GM20431 (cell line): ENCODE measurements around the gene VGF.

Experiments used
- in situ Hi-C: fragments of 300-500 bp; cut with MseI, MboI; formaldehyde crosslinking; loops from one replicate; pipeline ENCODE4 v1.15.0; 2020; ENCODE audit warnings: low sequenced_read_pairs; ENCODE audit not compliant: unreplicated experiment

VGF gene

DNA sequence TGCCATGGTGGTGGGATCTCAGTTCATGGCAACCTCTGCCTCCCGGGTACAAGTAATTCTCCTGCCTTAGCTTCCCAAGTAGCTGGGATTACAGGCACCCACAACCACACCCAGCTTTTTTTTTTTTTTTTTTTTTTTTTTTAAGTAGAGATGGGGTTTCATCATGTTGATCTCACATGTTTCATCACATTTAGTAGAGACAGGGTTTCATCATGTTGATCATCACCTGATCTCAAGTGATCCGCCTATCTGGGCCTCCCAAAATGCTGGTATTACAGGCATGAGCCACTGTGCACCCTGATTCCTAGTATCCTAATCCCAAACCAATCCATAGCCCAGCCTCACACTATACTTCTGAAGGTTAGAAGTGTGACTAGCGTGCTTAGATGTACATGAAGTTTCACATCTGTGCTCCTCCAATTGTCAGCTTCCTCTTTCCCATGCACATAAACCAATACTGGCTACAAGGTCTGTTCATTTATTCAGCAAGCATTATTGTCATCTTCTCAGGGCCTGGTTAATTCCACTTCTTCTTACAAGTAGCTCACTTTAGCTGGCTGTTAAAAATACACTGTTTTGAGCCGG is 21.6 kb upstream of the VGF start:
- in situ Hi-C loops, result no loop called here

GRCh38 chr7:101186194-101186593 is 20.8 kb upstream of the VGF start:
- in situ Hi-C loops, result no loop called here

DNA sequence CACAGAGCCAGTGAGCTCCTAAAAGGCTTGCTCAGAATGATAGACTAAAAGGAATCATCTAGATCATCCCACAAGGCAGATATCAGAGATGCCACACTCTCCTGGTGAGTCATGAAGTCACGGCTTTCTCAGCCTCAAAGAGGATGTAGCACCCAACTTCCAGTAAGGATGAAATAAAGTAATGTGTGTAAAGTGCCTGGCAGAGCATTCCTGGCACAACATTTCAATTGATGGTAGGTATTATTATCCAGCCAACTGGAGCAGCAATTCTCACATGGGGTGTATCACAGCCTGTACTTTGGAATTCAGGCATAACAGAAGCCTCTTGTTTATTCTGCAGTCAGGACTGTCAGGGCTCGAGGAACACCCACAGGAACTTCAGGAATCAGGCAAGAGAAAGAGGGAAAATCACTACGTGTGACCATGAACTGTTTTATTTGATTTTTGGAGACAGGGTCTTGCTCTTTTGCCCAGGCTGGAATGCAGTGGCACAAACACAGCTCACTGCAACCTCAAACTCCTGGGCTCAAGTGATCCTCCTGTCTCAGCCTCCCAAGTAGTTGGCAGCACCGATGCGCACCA is 20.0 kb upstream of the VGF start:
- in situ Hi-C loops, result no loop called here

- in situ Hi-C loops, result no loop called here
These were observed 14.9 kb upstream of the VGF start, which contains the start of gene NAT16 for GRCh38 chr7:101180130-101180755. NAT16 (minus strand) TSS chr7:101180293; CDS start chr7:101174807, 5,486 bp downstream.

- in situ Hi-C loops, result no loop called here
These were observed 14.3 kb upstream of the VGF start for GRCh38 chr7:101179713-101180112.

DNA sequence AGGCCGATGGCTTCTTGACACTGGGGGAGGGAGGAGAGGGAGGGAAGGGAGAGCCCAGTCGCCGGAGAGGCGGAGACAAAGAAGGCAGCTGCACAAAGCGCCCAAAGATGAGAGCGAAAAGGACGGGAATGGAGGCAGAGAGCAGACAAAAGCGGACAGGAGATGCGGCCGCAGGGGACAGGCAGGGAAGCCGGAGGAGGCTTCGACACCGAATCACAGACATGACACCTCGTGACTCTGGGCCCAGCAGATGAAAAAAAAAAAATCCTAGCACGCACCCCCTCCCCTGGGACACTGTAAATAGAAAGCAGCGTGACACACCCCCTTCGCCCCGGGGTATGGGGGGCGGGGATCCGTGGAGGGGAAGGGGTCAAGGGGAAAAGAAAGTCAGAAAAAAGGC is 13.7 kb upstream of the VGF start:
- in situ Hi-C loops, result no loop called here

DNA sequence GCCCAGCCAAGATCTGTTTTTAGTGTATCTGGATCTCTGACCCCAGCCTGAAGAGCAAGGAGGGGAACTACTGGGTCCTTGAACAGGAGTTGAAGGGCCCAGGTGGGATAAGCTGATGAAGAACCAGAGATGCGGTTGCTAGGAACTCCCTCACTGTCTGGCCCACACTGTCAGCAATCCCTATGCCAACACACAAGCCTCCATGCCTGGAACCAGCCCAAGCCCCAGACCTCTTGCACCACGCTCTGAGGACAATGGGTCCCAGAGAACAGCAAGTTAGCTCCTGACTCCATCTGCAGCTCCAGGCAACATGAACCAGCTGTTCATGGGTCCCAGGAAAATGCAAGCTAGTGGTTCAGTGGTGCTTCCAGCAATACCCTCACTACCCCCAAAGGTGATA is 12.3 kb upstream of the VGF start:
- in situ Hi-C loops, result no loop called here

- in situ Hi-C loops, result no loop called here
These were observed 10.3 kb upstream of the VGF start for GRCh38 chr7:101175664-101176063.

- in situ Hi-C loops, result no loop called here
These were observed 9.0 kb upstream of the VGF start for GRCh38 chr7:101174322-101174854.

GRCh38 chr7:101173752-101174244 is 8.4 kb upstream of the VGF start:
- in situ Hi-C loops, result no loop called here

GRCh38 chr7:101172854-101173751 is 7.7 kb upstream of the VGF start:
- in situ Hi-C loops, result no loop called here

- in situ Hi-C loops, result no loop called here
These were observed 6.9 kb upstream of the VGF start for GRCh38 chr7:101172005-101172853.

DNA sequence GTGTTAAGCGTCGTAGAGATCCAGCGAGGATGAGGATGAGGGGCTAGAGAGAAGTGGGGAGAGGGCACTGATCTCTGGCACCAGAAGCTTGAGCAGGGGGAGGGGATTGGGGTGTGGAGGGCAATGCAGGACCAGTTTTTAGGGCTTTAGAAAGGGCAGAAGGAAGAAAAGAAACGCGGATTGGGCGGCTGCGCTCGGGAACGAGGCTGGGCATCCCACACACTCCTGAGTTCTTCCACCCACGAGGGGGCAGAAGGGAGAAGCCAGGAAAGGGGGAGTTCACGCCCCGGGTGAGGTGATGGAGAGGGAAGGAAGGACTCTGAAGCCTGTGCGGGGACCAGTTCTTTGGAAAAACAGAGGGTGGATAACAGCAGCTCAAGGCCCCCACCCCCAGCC is 6.1 kb upstream of the VGF start:
- in situ Hi-C loops, result no loop called here

- in situ Hi-C loops, result no loop called here
These were observed 5.5 kb upstream of the VGF start for GRCh38 chr7:101170617-101171441.

- in situ Hi-C loops, result no loop called here
These were observed 4.6 kb upstream of the VGF start for GRCh38 chr7:101169838-101170551.

DNA sequence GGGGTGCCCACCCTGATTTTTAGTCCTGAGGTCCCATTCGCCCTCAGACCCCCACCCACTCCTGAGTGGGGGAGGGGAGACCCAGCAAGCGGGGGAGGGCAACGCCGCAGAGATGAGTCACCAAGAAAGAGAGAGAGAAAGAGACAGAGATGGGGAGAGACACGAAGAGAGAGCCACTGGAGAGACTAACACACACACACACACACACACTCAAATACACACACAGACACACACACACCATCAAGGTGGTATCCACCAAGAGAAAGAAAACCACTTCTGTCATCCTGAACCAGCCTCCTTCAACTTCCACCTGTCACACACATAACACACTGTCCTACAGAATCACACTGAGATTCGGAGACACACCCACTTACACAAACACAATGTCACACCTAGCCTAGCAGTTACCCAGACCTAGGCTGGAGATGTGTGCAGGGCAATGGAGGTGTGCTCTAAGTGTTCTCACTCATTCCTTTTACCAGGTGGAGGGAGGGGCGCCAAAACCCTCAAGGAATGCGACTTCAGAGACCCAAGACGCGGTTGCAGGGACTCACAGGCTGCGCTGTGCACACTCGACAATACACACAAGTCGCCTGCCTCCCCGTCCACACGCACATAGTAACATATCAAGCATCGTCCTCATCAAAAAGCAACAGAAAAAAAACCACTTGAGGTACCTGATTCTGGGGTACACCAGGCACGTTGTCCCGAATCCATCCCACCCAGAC is 3.9 kb upstream of the VGF start:
- in situ Hi-C loops, result no loop called here

- in situ Hi-C loops, result no loop called here
These were observed 3.2 kb upstream of the VGF start for GRCh38 chr7:101168412-101169049.
